ENCODE measurements around the gene MANEAL.
A peak's percentile ranks its signal among the peaks of the same experiment; 100 is the strongest.

The MANEAL gene

DNA sequence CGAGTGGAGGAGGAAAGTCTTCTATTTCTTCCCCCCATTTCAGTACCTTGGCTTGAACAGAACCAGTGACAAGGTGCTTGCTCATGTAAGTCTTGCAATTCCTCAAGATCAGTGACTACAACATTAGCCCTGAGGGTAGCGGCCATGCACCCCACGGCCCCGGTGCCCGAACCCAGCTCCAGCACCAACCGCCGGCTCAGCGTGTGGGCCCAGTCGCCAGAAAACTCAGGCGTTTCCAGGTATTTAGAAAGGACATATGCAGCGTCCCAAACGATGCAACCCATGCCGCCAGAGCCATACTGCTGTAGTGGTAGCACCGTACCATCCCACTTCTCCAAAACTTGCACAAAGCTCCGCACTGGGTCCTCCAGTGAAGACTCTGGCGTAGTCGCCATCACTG is 11.2 kb upstream of the MANEAL start:
- no peak for DNase-seq

DNA sequence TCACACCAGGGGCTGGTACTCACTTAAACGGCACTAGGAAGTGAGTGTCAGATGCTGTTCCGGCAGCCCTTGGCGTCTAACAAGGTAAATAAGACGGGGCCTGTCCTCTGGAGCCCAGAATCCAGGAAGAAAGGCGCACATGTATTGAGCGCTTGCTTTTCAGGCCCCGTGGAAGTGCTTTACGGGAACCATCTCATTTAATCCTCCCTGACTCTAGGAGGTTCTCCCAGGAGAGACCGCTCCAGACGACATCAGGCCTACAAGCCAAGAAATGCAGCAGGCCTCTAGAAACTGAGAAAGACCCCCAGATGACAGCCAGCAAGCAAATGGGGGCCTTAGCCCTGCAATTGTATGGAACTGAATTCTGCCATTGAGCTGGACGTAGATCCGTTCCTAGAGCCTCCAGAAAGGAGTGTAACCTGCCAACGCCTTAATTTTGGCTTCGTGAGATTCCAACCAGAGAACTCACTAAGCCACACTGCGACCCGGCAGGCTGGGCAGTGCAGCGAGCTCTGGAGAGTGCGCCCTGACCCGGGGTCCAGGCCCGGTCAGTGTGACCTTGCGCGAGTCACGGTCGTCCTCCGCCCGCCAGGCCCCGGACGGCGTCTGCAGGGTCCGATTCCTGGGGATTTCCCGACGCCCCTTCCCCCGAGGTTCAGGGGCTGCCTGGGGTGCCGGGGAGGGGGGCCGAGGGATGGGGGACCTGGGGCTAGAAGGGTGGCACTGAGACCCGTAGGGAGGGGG is 532 bp upstream of the MANEAL start:
- DNase-seq, result no peak

DNA sequence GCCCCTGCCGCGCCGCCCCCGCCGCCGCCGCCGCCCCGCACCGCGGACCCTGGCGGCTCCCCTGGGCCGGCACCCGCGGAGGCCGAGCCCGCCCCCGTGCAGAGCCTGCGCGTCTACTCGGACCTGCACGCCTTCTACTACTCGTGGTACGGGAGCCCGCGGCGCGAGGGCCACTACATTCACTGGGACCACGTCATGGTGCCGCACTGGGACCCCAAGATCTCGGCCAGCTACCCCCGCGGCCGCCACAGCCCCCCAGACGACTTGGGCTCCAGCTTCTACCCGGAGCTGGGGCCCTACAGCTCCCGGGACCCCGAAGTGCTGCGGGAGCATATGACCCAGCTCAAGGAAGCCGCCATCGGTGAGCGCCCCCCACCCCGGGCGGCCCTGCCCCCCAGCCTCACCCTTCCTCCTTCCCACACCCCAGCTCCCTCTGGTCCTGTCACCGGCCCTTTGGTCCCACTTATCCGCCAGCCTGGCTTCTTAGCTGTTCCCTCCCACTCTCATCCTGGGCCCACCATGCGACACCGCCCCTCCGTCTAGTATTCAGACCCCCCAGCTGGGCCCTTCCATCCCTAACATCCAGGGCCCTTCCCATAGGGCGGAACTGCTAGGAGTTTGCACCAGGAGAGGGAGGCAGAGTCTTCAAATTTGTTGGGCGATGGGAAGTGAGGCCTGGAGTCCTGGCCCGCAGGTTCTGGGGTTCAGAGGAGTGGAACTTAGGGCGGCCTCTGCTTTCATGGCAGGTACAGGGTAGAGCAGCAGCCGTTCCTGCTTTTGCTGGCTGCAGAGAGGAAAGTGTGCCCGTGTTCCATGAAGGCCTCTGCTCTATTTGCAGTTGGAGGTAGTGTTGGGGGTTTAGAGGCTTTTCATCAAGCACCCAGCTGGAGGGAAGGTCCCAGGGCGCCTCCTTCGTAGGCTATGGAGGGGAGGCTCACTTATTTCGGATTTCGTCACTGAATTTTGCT is 1.0 kb downstream of the MANEAL start:
- DNase-seq, result peak; percentile 7

DNA sequence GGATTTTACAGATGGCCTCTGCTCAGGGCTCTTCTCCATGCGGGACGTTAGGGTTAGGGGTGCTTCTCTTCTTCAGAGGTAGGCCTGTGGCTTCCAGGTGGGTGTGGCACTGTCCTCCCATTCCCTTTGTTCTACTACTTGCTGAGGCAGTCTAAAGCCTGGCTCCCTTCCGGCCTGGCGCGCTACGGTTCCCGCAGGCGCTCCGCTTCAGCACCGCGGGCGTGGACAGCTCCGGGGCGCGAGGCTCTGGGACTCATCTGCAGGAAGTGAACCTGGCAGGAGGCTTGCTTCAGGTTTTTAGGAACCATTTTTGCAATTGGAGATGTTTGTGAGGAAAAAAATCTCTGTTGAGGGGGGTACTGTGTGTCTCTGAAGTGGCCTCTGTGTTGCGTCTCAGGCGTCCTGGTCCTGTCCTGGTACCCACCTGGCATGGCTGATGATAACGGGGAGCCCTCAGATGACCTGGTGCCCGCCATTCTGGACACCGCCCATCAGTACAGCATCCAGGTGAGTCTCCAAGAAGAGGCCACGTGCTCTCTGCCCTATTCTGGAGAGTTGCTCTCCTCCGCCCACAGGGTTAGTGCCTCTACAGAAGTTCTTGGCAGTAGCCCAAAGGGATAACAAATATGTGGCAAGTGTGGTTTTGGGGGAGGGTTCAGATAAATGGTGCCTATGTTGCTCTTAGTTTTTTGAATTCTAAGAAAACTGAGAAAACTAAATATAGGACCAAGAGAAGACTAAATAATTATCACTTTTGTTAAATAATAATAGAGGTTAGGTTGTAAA is 1.9 kb downstream of the MANEAL start:
- peak; percentile 43 for DNase-seq

DNA sequence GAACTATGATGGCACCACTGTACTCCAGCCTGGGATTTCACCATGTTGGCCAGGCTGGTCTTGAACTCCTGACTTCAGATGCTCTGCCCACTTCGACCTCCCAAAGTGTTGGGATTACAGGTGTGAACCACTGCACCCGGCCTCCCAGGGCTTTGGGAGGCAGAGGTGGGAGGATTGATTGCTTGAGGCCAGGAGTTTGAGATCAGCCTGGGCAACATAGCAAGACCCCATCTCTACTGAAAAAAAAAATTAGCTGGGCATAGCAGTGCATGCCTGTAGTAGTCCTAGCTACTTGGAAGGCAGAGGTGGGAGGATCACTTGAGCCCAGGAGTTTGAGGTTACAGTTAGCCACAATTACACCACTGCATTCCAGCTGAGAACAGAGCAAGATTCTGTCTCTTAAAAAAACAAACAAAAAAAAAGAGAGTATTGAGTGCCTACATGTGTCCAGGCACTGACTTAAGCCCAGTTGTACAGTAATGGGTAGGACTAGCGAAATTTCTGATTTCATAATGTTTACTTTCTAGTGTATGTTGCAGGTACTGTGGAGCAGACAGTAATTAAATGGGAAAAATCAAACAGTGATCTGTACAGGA is 4.2 kb downstream of the MANEAL start:
- no peak for DNase-seq

DNA sequence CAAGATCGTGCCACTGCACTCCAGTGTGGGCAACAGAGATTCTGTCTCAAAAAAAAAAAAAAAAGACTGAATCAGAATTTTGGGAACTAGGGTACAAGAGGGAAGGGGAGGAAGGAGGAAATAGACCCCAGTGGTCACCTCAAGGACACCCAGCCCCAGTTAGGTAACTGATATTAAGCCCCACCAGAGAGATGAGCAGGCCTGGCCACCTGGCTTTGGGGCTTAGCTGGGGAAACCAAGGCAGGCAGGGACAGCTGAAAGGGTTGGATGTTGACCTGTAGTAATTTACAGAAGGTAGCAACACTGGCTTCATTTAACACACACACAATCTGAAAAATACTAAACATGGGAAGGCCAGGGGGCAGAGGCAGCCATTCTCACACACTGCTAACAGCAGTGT is 8.8 kb downstream of the MANEAL start:
- DNase-seq, result no peak

DNA sequence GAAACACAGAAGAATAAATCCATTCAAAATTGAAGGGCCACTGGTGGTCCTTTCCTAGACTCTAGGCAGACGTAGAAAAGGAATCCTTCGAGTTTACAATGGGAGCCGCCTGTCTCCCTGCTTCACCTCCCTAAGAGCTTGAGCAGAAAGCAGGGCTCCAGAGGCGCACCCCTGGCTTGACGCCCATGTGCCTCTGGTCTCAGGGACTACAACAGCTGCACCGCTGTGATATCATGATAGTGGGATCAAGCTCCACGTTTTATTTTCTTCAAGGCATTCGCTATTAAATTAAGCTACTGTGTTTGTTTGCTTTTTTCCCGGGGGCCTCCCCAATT is 13.5 kb downstream of the MANEAL start:
- no peak for DNase-seq

DNA sequence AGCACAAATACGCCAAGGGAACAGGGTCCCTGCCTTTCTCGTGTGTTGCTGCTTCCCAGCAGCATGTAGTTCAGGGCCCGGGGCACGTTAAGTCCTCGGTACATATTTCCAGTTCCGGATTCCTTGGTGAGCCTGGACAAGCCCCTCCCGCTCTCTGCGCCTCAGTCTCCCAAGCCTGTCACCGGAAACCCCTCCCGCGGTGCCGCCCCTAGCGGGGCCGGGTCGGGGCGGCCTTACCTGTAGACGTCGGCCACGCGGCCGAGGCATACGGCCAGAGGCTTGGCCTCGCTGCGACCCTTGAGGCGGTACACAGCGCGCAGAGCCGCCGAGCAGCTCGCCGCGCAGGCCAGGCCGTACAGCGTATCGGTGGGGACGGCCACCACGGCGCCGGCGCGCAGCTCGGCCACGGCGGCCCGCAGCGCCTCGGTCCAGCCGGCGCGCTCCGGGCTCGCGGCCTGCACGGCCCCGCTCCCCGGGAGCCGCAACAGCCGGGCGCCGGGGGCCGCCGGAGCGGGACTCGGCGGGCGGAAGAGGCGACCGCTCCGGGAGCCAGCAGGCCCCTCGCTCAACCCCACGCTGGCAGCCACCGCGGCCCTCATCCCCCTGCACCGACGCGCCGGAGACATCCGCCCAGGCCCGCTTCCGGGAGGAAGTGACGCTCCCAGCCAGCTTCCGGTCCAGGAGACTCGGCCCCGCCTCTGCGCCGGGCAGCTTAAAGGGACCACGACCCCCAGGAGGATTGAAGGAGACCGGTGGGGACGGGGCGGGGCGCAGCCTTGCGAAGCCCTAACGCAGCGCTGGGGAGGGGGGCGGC is 14.1 kb downstream of the MANEAL start, which contains the start of the genes C1orf122 and YRDC:
C1orf122 (plus strand) TSS at position 236 of the 814 bp plus-strand sequence. CDS start 615 bp downstream, outside the sequence.
YRDC (minus strand) TSS at position 654 of the 814 bp plus-strand sequence; CDS start at position 626, 28 bp downstream.
- DNase-seq, result peak; percentile 91

DNA sequence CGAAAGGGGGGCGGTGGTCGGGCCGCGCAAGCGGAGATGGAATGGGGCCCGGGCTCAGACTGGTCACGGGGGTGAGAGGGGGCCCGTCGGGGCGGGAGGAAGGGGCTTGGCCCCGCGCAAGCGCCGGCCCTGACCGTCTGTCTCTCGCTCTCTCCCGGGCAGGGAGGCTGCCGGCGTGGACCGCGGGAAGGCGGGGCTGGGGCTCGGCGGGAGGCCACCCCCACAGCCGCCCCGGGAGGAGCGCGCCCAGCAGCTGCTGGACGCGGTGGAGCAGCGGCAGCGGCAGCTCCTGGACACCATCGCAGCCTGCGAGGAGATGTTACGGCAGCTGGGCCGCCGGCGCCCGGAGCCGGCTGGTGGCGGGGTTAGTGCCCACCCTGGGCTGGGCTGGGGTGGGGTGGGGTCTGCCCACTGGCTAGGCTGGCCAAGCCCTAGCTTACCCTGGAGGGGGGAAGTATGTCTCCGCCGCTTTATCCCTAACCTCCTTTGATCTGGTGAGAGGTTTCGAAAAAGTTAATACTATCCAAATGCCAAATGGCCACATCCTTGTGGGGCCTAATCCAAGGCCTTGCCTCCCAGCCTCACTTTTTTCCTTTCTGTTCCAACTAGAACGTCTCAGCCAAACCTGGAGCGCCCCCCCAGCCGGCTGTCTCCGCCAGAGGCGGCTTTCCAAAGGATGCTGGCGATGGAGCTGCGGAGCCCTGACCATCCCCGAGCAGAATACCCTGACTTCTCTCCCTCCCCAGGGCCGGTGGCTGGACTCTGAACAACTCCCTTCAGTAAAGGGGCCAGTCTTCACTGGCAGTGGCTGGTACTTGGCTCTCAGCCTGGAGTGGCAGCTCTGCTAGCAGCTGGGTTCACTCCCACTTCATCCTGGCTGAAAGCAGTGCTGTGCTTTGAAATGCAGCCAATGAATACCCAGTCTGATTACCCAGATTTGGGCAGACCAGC is 15.0 kb downstream of the MANEAL start:
- DNase-seq, result peak; percentile 74

DNA sequence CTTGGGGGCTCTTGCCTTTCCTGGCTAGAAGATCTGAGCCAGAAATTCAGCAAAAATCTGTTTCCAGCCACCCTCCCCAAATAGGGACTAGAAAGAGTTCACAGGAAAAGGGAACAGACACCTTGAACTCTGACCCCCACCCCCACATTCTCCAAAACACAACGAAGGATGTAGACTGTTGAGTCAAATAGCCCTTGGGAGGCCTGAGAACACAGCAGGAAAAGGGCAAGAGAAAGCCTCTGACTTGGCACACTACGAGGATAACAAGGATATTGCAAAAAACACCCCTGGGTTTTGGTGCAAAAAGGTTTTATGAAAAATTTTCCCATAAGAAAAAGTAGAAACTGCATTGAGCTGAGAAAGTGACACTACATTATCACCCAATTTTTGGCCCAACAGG is 16.3 kb downstream of the MANEAL start:
- DNase-seq, result no peak

DNA sequence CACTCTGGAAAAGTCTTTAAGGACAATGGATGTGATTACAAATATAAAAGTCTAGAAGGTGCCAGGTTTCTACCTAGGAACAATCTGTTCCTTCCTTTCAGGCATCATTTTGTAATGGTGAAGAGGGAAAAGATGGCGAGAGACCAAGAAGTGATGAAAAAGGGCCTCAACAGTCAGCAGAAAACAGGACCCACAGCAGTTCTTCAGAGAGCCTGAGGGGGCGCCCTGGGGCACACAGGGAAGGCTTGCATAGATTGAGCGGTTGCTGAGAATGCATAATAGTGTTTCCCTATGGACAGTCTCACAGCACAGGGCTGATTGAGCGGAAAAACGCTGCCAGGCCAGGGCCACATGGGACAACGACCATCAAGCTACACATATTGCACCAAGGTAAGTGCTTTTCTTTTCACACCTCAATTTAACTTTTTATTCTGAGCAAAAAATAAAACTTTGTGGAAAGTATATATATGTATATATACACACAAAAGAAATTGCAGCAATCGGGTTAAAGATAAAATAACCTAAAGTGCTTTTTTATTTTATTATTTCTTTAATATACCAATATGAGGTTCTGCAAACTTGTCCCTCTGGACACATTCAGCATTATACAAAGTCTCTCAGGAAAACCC is 17.5 kb downstream of the MANEAL start:
- peak; percentile 68 for DNase-seq

DNA sequence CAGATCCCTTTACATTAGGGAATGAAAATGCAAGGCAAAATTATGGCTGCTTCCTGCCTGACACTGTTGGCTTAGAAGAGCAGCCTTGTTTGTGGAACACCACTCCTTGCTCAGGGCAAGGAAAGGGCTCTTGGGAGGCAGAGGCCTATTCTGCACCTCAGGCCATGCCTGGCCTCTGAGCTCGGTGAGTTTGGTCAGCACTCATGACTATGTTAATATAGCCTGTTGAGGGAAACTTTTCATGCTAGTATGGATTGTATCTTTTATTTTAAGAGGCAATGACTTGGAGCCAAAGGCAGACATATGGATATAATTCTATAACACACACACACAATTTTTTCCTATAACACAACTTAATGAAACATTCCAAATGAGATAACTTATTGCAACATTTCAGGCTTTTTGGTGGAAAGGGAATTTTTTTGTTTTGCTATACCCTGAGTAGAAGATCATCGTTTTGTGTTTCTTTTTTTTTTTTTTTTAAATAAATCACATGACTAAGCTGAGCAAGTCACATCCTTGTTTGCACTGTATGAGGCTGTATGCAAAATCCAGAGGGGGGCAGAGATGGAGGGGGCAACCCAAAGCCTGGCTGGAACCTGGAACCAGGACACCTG is 20.0 kb downstream of the MANEAL start:
- no peak for DNase-seq

DNA sequence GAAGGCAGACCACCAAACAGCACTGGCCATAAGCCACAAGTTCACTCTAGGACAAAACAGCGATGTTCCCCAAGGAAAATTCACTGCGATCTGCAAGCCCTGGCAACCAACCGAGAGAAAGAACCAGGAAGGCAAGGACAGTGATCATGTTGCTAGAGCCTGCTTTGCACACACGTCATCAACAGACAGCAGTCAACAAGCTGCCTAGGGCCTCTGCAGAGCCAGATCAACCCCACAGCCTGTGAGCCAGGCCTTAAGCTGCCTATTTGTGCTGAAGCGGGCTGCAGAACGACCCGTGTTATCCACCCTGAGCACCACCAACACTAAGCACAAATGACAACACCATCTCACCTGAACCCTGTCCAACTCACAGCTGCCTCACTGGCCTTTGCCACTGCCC is 20.6 kb downstream of the MANEAL start:
- no peak for DNase-seq

DNA sequence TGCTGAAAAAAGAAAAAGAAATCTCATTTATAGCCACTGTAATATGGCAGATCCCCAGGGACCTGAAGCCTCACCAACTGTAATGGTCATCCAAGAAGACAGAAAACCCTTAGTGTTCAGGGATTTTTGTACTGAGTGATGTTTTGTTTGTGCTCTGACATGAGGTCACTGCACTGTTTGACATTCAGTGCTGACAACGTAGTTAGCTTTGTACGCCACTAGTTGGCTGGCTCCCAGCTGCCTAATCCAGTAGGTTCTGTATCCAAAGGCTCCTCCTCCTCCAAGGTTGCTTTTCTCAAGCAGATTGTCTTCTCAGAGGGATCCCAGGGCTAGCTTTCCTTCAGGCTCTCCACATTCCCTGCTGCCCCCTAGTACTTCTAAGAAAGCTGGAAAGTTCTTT is 23.8 kb downstream of the MANEAL start:
- no peak for DNase-seq

DNA sequence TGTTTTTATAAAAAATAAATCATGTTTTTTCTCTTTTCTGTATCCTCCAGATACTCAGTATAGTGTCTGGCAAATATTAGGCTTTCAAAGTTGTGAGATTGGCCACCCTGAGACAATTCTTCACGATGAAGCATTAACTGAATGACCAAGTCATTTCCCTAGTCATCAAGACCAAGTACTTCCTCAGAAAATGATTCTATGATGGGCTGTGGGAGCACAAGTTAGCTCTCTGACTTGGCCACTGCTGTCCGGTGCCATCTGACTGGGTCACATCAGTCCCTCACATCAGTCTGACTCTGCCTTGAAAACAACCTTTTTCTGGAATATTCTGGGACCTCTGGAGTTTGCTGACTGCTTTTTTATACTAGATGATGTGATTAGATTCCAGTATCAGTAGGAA is 27.8 kb downstream of the MANEAL start:
- no peak for DNase-seq

DNA sequence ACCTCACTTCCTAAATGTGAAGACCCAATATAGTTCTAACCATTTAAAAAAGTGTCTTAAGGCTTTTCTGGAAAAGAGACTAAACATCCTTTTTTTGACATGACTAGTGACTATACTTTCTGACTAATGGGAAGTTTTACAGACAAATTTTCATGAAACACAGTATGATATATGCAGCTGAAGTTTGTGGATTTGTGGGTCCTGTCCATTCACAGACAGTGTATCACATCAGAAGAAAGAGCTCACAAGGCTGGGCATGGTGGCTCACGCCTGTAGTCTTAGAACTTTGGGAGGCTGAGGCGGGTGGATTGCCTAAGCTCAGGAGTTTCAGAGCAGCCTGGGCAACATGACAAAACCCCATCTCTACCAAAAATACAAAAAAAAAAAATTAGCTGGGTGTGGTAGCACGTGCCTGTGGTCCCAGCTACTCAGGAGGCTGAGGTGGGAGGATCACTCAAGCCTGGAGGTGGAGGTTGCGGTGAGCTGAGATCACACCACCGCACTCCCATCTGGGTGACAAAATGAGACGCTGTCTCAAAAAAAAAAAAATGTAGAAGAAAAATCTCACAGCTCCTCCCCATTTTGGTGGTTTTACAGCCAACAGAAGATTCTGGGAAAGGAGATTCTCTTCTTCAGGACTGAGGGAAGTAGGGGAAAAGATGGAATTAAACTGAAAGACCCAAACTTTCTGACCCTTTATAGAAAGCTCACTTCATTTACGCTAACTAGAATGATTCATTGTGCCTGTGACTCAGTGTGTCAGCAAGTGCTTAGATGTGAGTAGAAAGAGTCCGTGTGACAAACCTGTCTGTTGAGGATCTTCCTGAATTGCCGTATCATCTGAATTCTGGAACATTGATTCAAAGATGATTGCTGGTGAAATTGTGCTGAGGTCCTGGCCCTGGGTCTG is 29.5 kb downstream of the MANEAL start:
- DNase-seq, result no peak

DNA sequence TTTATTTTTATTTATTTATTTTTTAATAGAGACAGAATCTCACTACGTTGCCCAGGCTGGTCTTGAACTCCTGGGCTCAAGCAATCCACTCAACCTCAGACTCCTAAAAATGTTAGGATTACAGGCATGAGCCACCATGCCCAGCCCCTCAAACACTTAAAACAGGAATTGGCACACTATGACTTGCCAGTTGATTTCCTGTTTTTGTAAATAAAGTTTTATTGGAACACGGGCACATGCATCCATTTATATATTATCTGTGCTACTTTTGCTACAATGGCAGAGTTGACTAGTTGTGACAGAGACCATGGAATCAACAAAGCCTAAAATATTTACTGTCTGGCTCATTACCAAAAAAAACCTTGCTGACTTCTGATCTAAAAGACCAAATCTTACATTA is 30.4 kb downstream of the MANEAL start:
- DNase-seq, result no peak

DNA sequence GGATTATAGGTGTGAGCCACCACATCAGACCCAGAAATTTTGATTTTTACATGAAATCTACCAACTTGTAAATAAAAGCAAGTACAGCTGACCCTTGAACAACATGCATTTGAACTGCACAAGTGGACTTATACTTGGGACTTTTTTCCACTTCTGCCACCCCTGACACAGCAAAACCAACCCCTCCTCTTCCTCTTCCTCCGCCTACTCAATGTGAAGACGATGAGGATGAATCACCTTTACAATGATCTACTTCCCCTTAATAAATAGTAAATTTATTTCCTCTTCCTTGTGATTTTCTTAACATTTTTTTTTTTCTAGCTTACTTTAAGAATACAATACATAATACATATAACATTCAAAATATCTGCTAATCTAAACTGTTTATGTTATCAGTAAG is 31.9 kb downstream of the MANEAL start:
- no peak for DNase-seq

Data from COR-L47 (cell line).